Glomerular visceral epithelial cell (primary cell): ENCODE measurements around the gene LUZP4.
"Not testable (repeated sequence)": the region's sequence is repeated elsewhere in the genome, so short reads cannot be mapped to it uniquely, and the experiment has no call there.

ENCODE experiments used
- DNase-seq: peaks from one replicate; pipeline ENCODE4 v3.0.0-alpha.2; 2016; ENCODE audit errors: extremely low spot score

Gene LUZP4

GRCh38 chrX:115289465-115289864 lies at the start of gene LUZP4:
LUZP4 (plus strand) TSS chrX:115289715; CDS start chrX:115289760, 45 bp downstream.
- DNase-seq, result no peak

- DNase-seq, result no peak
Observed at GRCh38 chrX:115251458-115252233, 37.9 kb upstream of the LUZP4 start.

GRCh38 chrX:115255003-115255402 lies 34.5 kb upstream of the LUZP4 start:
- DNase-seq, result no peak

GRCh38 chrX:115257711-115258110 lies 31.8 kb upstream of the LUZP4 start:
- no peak for DNase-seq

DNA sequence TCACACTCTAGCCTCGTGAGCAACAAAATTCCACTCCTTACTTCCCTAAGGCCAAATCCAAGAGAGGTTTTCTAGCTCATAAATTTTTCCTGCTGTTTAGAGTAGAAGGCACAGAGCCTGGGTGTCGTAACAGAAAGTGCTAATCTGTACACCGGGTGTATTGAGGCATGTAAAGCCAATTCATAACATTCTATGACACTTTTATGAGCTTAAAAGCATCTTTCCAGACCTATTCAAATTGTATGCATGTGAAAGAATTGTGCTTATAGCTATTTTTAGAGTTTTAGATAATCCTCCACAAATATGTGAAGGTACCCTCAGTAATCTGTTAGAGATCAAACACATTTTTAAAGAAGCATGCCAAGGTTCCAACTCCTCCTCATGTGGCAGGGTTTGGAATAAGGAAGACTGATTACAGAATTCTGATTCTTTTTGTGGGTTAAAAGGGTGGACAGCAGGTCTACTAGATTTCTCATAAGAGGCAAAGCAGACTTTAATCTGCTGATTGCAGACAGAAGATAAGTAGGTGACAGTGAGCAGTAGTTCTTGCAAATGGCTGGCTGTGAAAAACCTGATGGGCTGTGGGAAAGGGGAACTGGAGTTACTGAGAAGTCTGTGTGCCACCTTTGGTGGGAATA lies 30.2 kb upstream of the LUZP4 start:
- no peak for DNase-seq

- no peak for DNase-seq
Observed at GRCh38 chrX:115260330-115260729, 29.2 kb upstream of the LUZP4 start.

GRCh38 chrX:115261148-115261547 lies 28.4 kb upstream of the LUZP4 start:
- DNase-seq, result no peak

- DNase-seq, result no peak
Observed at GRCh38 chrX:115264009-115264408, 25.5 kb upstream of the LUZP4 start.

DNA sequence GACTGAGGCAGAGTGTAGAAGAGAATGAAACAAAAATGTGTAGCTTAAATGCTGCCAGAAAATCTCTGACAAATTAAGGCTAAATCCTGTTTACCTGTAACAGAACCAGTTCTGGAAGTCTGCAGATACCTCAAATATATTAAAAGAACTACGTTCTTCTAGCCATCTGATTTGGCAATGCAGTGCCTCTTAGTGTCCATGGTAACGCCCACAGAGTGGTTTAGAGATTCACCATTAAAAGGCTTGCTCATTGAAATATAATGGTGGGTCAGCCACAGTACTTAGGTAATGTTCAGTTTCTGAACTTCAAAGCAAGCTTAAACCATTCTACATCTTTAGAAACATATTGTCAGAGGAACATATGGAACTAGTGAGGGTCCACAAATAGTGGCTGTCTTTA lies 23.2 kb upstream of the LUZP4 start:
- DNase-seq, result no peak

DNA sequence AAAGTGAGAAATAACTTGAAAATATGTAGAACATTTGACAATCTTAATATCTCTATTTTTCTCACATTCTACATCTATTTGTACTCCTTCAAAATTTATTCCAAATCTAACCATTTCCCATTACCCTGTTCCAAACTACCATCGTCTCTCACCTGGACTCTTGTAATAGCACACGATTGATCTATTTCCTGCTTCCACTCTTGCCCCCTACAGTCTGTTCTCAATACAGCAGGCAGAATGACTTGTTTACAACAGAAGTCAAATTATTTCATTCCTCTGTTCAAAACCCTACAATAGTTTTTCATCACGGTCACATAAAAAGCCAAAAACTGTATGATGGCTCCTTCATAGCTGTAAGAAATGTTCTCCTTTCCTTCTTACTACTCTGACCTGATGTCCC lies 21.1 kb upstream of the LUZP4 start:
- DNase-seq, result no peak

GRCh38 chrX:115269051-115269683 lies 20.3 kb upstream of the LUZP4 start:
- DNase-seq, result no peak

DNA sequence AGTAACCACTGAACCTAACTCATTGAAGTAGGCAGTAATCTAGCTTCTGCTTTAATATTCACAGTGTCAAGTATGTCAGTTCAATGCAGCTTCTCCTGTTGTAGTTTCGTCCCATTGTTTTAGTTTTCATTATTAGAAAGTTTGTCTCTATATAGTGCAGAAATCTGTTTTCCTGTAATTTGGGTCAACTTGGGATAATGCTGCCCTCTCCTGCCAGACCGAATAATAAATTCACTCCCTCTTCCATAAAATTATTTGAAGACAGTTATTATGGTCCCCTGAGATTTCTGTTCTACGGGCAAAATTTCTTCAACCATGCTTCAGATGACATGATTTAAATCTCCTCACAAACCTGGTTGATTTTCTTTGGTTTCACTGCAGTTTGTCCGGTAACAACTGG lies 4.6 kb upstream of the LUZP4 start:
- DNase-seq, result peak; percentile 1

DNA sequence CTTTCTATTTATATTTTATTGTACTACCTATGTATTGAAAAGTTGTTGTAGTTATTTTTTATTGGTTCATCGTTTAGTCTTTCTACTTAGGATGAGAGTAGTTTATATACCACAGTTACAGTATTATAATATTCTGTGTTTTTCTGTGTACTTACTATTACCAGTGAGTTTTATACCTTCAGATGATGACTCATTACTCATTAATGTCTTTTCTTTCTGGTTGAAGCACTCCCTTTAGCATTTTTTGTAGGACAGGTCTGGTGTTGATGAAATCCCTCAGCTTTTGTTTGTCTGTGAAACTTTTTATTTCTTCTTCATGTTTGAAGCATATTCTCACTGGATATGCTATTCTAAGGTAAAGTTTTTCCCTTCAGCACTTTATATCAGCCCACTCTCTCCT lies 7.7 kb downstream of the LUZP4 start:
- no peak for DNase-seq

- DNase-seq, result no peak
Observed at GRCh38 chrX:115311139-115311538, 21.6 kb downstream of the LUZP4 start.

- DNase-seq, result no peak
Observed at GRCh38 chrX:115311601-115312001, 22.1 kb downstream of the LUZP4 start.

DNA sequence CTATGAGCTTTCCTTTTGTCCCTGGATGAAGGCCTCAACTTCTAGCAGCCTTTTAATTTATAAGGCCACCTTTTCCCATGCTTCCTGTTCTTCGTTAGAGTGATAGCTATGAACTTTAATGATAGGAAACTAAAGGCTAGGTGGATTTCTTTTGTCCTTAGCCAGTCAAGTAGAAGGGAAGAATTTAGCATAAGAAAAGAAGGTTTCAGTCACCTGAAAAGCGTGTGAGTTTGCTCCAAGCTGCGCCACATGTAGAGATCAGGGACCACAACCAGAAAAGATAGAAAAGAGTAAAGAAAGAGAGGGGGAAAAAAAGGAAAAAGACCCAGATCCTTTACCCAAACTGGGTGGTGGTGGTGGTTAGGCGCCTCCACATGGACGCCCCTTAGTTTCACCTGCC lies 28.6 kb downstream of the LUZP4 start:
- DNase-seq, result no peak

DNA sequence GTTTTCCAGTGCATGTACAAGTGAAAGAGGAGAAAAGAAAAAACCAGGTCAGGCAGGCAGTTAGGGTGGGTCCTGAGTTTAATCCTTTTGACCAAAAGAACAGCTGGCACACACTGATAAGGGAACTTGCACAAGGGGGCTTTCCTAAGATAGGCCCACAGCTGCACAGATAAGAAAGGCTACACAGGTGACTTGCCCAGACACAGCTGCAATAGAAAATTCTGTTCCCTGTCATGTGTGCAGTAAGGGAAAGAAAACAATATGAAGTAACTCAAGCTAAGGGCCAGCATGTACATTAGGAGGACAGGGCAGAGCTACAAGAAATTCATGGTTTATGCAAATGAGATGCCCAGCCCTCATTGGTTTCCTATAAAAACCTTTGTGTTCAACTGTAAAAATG lies 32.9 kb downstream of the LUZP4 start:
- no peak for DNase-seq

DNA sequence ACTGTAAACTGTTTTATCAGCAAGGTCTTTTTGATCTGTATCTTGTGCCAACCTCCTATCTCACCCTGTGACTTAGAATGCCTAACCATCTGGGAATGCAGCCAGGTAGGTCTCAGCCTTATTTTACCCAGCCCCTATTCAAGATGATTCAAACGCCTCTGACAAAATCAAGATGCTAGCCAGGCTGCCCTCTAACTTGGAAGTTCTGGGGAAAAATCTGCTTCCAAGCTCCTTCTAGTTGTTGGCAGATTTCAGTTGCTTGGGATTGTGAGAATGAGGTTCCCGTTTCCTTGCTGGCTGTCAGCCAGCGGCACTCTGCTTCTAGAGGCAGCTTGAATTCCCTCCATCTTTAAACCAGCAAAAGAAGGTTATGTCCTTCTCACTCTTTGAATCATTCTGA lies 34.7 kb downstream of the LUZP4 start:
- no peak for DNase-seq

DNA sequence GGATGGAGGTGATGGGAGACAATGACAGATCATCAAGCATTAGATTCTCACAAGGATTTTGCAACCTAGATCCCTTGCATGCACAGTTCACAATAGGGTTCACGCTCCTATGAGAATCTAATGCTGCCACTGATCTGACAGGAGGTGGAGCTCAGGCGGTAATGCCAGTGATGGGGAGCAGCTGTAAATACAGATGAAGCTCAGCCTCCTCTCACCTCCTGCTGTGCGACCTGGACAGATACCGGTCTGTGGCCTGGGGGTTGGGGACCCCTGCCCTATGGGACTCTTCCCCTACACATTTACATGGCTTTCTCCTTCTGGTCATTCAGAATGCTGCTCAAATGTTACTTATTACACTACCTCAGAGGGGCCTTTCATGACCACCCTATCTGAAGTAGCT lies 39.8 kb downstream of the LUZP4 start:
- not testable (repeated sequence) for DNase-seq

- peak; percentile 47 for DNase-seq
Observed at GRCh38 chrX:115330498-115331168, 41.1 kb downstream of the LUZP4 start.

DNA sequence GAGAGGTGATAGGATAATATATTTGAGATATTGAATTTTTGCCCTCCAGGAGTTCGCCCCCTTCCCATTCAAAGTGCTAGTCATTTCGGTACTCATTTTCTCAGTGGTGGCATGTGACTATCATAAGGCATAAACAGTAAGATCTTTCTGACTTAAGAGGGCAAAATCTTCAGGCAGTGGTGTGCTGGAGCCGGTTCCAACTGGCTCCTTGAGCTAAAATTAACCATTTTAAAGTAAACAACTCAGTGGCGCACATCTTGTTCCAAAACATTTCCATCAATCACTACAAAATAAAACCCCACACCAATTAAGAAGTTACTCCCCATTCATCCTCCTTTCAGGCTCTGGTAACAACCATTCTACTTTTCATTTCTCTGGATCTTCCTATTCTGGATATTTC lies 43.3 kb downstream of the LUZP4 start:
- no peak for DNase-seq

DNA sequence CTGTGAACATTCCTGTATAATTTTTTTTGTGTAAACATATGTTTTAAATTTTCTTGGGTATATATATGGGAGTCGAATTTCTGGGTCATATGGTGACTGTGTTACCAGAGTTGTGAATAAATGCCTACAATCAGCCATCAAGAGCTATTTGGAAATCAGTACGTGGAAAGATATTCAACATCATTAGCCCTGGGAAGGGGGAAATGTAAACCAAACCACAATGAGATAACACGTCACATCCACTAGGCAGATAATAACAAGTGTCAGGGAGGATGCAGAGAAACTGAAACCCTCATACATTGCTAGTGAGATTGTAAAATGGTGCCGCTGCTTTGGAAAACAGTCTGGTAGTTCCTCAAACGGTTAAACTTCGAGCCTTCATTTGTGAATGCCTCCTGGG lies 43.9 kb downstream of the LUZP4 start:
- DNase-seq, result no peak
